ENCODE data around the gene CBFA2T3. TPM values are rescaled to one million over a fixed set of nuclear protein-coding genes. Genes with fewer than 3 reads are reported as not detected.

CBFA2T3 gene
- total and polyA plus RNA-seq, 2 of the 13 experiments (the other 11 are each of a cell fraction or from before 2014, with no cell fraction given): 0.05 TPM; not detected in 1

DNA sequence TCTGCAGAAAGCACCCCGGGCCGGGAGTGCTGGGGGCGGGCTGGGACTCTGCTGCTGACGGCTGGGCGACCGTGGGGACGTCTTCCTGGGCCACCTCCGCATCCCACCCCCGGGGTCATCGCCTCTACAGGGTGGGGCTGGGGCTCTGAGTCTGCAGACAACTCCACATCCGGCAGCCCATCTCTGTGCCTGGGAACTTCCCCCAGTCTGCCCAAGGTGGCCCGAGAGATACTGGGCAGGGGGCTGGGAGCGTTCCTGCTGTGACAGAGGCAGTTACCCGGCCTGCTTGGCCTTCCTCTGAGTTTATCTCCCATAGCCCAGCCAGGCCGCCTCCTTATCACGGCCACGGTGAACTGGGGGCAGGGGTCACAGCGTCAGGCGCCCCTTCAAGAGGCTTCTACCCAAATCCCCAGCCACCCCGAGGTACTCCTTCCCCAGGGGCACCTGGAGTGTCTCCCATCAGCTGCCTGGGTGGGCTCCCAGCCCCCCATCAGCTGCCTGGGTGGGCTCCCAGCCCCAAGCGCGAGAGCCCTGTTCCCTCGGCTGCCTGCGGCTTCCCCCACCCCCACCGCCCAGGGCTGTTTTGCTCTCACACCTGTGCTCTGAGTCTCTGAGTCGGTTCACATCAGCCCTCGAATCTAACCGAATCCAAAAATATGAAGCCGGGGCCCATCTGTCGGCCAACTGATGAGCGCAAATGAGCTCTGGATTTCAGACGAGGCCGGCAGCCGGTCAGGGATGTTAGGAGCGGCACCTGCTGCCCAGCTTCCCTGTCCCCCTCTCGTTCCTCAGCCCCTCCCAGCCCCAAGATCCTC is 15.6 kb upstream of the CBFA2T3 start:
- peaks cover 36 to 87% of the 10 kb centered on the region in 2 experiments for H3K27me3 ChIP-seq (ENCODE audit: control insufficient read depth in 1 of 2, insufficient read depth in 2 of 2, low read length in 2 of 2)
- no peak overlapping the region for H3K9ac ChIP-seq (ENCODE audit: insufficient read depth, low read depth, low read length)
- ATAC-seq: no peak
- no peaks in the 10 kb centered on the region for H3K79me2 ChIP-seq (ENCODE audit: insufficient read depth, low read length)
- POLR2A ChIA-PET: no interaction called here
- DNase-seq (ENCODE audit: low spot score): no peak
- in situ Hi-C loops (cut with HindIII; ENCODE audit: extremely low pct_ligation_motif_present, low pct_unique_long_range_greater_than_20kb): no loop called here
- H3K4me2 ChIP-seq (ENCODE audit: low read depth, low read length): no peak overlapping the region
- H3K4me3 ChIP-seq (replicated peaks in 1 of 3; ENCODE audit: insufficient read depth in 1 of 3, low read depth in 2 of 3, low read length in 3 of 3): no peak overlapping the region
- 0 out of 2 replicates have a peak, but pooled peaks cover 6% of the 10 kb centered on the region for H3K4me1 ChIP-seq (ENCODE audit: insufficient read depth, low read length)
- no peak overlapping the region for H3K27ac ChIP-seq (ENCODE audit: extremely low read length, insufficient read depth, low read length)
- intact Hi-C loops (cut with micrococcal nuclease; ENCODE audit: unreplicated experiment): no loop called here
- TF ChIP-seq, protein P1, sequence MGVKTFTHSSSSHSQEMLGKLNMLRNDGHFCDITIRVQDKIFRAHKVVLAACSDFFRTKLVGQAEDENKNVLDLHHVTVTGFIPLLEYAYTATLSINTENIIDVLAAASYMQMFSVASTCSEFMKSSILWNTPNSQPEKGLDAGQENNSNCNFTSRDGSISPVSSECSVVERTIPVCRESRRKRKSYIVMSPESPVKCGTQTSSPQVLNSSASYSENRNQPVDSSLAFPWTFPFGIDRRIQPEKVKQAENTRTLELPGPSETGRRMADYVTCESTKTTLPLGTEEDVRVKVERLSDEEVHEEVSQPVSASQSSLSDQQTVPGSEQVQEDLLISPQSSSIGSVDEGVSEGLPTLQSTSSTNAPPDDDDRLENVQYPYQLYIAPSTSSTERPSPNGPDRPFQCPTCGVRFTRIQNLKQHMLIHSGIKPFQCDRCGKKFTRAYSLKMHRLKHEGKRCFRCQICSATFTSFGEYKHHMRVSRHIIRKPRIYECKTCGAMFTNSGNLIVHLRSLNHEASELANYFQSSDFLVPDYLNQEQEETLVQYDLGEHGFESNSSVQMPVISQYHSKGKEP (CRISPR knock-in tag; IDR thresholded peaks at IDR 0.05): no peak
- TF ChIP-seq NFKBIZ (CRISPR knock-in tag; IDR thresholded peaks at IDR 0.05): no peak
- no peak for TF ChIP-seq CBFB (CRISPR knock-in tag; IDR thresholded peaks at IDR 0.05)
- TF ChIP-seq ZNF180 (CRISPR knock-in tag; IDR thresholded peaks at IDR 0.05; ENCODE audit: borderline replicate concordance, low read depth): no peak
- TF ChIP-seq, protein P2, sequence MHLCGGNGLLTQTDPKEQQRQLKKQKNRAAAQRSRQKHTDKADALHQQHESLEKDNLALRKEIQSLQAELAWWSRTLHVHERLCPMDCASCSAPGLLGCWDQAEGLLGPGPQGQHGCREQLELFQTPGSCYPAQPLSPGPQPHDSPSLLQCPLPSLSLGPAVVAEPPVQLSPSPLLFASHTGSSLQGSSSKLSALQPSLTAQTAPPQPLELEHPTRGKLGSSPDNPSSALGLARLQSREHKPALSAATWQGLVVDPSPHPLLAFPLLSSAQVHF (CRISPR knock-in tag; IDR thresholded peaks at IDR 0.05): no peak
- TF ChIP-seq ZNF562 (CRISPR knock-in tag; IDR thresholded peaks at IDR 0.05; ENCODE audit: borderline replicate concordance): no peak
- TF ChIP-seq IRF2 (CRISPR knock-in tag; IDR thresholded peaks at IDR 0.05): no peak
- TF ChIP-seq FOXA3 (CRISPR knock-in tag; IDR thresholded peaks at IDR 0.05): no peak
- TF ChIP-seq ZNF552 (CRISPR knock-in tag; IDR thresholded peaks at IDR 0.05; ENCODE audit: borderline replicate concordance): no peak
- TF ChIP-seq, protein P3, sequence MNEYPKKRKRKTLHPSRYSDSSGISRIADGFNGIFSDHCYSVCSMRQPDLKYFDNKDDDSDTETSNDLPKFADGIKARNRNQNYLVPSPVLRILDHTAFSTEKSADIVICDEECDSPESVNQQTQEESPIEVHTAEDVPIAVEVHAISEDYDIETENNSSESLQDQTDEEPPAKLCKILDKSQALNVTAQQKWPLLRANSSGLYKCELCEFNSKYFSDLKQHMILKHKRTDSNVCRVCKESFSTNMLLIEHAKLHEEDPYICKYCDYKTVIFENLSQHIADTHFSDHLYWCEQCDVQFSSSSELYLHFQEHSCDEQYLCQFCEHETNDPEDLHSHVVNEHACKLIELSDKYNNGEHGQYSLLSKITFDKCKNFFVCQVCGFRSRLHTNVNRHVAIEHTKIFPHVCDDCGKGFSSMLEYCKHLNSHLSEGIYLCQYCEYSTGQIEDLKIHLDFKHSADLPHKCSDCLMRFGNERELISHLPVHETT (CRISPR knock-in tag; conservative IDR thresholded peaks at IDR 0.05): no peak
- TF ChIP-seq SIX1 (CRISPR knock-in tag; IDR thresholded peaks at IDR 0.05; ENCODE audit: borderline replicate concordance): no peak
- TF ChIP-seq, protein P4, sequence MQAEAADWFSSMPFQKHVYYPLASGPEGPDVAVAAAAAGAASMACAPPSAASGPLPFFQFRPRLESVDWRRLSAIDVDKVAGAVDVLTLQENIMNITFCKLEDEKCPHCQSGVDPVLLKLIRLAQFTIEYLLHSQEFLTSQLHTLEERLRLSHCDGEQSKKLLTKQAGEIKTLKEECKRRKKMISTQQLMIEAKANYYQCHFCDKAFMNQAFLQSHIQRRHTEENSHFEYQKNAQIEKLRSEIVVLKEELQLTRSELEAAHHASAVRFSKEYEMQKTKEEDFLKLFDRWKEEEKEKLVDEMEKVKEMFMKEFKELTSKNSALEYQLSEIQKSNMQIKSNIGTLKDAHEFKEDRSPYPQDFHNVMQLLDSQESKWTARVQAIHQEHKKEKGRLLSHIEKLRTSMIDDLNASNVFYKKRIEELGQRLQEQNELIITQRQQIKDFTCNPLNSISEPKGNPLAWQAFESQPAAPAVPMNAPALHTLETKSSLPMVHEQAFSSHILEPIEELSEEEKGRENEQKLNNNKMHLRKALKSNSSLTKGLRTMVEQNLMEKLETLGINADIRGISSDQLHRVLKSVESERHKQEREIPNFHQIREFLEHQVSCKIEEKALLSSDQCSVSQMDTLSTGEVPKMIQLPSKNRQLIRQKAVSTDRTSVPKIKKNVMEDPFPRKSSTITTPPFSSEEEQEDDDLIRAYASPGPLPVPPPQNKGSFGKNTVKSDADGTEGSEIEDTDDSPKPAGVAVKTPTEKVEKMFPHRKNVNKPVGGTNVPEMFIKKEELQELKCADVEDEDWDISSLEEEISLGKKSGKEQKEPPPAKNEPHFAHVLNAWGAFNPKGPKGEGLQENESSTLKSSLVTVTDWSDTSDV (CRISPR knock-in tag; IDR thresholded peaks at IDR 0.05): no peak
- TF ChIP-seq, protein P5, sequence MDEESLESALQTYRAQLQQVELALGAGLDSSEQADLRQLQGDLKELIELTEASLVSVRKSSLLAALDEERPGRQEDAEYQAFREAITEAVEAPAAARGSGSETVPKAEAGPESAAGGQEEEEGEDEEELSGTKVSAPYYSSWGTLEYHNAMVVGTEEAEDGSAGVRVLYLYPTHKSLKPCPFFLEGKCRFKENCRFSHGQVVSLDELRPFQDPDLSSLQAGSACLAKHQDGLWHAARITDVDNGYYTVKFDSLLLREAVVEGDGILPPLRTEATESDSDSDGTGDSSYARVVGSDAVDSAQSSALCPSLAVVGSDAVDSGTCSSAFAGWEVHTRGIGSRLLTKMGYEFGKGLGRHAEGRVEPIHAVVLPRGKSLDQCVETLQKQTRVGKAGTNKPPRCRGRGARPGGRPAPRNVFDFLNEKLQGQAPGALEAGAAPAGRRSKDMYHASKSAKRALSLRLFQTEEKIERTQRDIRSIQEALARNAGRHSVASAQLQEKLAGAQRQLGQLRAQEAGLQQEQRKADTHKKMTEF (CRISPR knock-in tag; IDR thresholded peaks at IDR 0.05): no peak
- H2AFZ ChIP-seq (ENCODE audit: low read length): no peak overlapping the region
- 23% methylated on average over 23 of the region's 36 CpGs for WGBS (ENCODE audit: low lambda C conversion rate)
- no peaks in the 10 kb centered on the region for H3K36me3 ChIP-seq (replicated peaks in 1 of 2; ENCODE audit: control insufficient read depth in 1 of 2, insufficient read depth in 2 of 2, low read length in 2 of 2)
- no peak for FAIRE-seq
- H4K20me1 ChIP-seq (ENCODE audit: insufficient read depth, low read length): no peaks in the 10 kb centered on the region
- CTCF ChIA-PET (ENCODE audit: low intra/inter-chr PET ratio, low total read pairs): no interaction called here
- BruUV-seq (replicated peaks): no TSS peak
- peaks cover 5% of the 10 kb centered on the region for H3K9me3 ChIP-seq (ENCODE audit: low read length)

Measured in HepG2 (cell line).